HepG2 (cell line): Measurements from ENCODE around the gene TCEANC2.

Source experiments
- JDP2 ChIP-seq: sonication (generic); formaldehyde crosslinking; IDR thresholded peaks from 2 replicates; pipeline ENCODE4 v1.8.1; 2022; ENCODE audit warnings: missing genetic modification reagents, borderline replicate concordance
- LCORL ChIP-seq, 2 experiments: fragments of 450-650 bp in 1 of 2; sonication (generic) in 1 of 2; formaldehyde crosslinking in 1 of 2; IDR thresholded peaks; 2 replicates each; pipeline versions ENCODE4 v1.5.0 to v1.6.1; 2017 to 2020; ENCODE audit warnings: antibody characterized with exemption in 1 of 2, missing genetic modification reagents in 1 of 2
- PHF20 ChIP-seq: sonication (generic); formaldehyde crosslinking; IDR thresholded peaks from 2 replicates; pipeline ENCODE4 v1.5.0; 2020; ENCODE audit warnings: mild to moderate bottlenecking, missing genetic modification reagents
- PPARG ChIP-seq: conservative IDR thresholded peaks from 2 replicates; pipeline ENCODE4 v1.6.1; 2016; ENCODE audit warnings: missing biosample characterization, missing genetic modification reagents
- TCF7 ChIP-seq: sonication (generic); IDR thresholded peaks from 2 replicates; pipeline ENCODE4 v1.6.1; 2016; ENCODE audit warnings: antibody characterized with exemption, low read depth
- TF ChIP-seq, protein P1 (sequence below): sonication (generic); formaldehyde crosslinking; IDR thresholded peaks from 2 replicates; pipeline ENCODE4 v1.5.1; 2020; ENCODE audit warnings: missing genetic modification reagents, mild to moderate bottlenecking, borderline replicate concordance

DNA sequence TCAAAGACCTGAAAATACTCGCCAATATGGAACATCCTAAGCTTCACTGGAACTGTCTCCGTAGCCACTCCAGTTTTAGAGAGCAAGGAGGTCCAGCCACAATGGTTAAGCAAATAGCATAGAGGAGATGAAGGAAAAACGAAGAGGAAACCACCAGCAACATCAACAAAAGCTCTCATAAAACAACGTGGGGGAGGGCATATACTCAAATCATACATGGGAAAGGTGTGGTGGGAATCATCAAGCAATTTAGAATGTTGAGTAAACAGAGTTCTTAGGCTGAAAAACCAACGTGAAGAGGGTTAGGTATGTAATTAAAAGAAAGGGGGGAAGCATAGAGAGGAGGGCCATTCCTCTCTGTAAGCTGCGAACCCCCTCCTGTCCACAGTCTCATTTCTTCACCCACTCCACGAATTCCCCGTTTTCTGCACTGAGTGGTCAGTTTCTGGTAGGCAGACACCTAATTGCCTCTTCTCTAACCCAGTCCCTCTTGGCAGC, 1.4 kb upstream of the TCEANC2 start:
- TF ChIP-seq JDP2 (CRISPR knock-in tag) (no peak), TCF7 (no peak), PPARG (CRISPR knock-in tag) (no peak), LCORL (IDR thresholded peaks at IDR 0.05) (no peak), LCORL (CRISPR knock-in tag; IDR thresholded peaks at IDR 0.05) (no peak), PHF20 (CRISPR knock-in tag) (no peak)
- TF ChIP-seq, protein P1, sequence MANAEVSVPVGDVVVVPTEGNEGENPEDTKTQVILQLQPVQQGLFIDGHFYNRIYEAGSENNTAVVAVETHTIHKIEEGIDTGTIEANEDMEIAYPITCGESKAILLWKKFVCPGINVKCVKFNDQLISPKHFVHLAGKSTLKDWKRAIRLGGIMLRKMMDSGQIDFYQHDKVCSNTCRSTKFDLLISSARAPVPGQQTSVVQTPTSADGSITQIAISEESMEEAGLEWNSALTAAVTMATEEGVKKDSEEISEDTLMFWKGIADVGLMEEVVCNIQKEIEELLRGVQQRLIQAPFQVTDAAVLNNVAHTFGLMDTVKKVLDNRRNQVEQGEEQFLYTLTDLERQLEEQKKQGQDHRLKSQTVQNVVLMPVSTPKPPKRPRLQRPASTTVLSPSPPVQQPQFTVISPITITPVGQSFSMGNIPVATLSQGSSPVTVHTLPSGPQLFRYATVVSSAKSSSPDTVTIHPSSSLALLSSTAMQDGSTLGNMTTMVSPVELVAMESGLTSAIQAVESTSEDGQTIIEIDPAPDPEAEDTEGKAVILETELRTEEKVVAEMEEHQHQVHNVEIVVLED: no peak
